ENCODE measurements around the gene L3MBTL4.
"Not testable (repeated sequence)": the region's sequence is repeated elsewhere in the genome, so short reads cannot be mapped to it uniquely, and the experiment has no call there.

The L3MBTL4 gene

DNA sequence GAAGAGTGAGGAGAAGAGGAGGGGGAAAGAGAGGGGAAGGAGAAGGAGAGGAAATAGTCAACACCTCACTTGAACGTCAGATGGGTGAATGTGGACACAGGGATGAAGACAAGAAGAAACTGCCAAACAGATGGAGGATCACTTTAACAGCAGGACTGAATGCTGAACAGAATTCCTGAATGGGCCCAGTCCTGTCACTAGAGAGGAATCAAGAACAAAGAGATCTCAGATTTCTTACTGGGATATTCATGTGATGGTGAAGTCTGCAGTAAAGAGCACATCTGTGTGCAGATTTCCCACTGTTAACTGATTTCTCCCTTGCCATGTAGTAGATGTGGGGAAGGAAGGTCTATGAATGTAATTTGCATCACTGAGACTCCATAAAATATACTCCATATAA is 135.4 kb downstream of the L3MBTL4 start:
- Histone ChIP-seq H3K36me3 (no peaks in the 10 kb centered on the region), H3K27me3 (ENCODE audit: insufficient read depth, low read depth, severe bottlenecking) (peaks cover 20% of the 10 kb centered on the region)
- no peak for DNase-seq

DNA sequence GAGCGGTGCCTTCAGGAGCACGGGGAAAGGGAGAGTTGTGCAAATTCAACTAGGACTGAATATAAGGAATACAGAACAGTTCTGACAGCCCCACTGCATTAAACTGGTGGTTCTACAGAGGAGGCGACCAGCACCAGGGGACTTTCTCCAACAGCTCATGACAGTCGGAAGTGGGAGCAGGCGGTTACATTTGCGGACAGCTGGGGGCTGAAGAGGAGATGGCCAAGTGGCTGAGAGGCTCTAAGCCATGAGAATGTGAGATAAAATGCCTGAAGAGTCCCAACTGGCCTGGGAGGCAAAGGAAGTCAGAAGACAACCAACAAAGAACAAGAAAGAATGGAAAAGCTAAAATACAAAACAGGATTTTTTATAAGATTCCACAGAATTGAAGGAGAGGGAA is 141.3 kb downstream of the L3MBTL4 start:
- TF ChIP-seq, protein P1, sequence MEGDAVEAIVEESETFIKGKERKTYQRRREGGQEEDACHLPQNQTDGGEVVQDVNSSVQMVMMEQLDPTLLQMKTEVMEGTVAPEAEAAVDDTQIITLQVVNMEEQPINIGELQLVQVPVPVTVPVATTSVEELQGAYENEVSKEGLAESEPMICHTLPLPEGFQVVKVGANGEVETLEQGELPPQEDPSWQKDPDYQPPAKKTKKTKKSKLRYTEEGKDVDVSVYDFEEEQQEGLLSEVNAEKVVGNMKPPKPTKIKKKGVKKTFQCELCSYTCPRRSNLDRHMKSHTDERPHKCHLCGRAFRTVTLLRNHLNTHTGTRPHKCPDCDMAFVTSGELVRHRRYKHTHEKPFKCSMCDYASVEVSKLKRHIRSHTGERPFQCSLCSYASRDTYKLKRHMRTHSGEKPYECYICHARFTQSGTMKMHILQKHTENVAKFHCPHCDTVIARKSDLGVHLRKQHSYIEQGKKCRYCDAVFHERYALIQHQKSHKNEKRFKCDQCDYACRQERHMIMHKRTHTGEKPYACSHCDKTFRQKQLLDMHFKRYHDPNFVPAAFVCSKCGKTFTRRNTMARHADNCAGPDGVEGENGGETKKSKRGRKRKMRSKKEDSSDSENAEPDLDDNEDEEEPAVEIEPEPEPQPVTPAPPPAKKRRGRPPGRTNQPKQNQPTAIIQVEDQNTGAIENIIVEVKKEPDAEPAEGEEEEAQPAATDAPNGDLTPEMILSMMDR (IDR thresholded peaks at IDR 0.05; ENCODE audit: low read depth, low read length), result no peak

More for the DNA sequence above, 135.4 kb downstream of the L3MBTL4 start:
- H3K27ac ChIP-seq, result no peak overlapping the region
- TF ChIP-seq, protein P1 (IDR thresholded peaks at IDR 0.05; ENCODE audit: low read depth, low read length), result no peak
- no peaks in the 10 kb centered on the region for H3K9me3 ChIP-seq (ENCODE audit: severe bottlenecking)
- no peak overlapping the region for H3K4me3 ChIP-seq (ENCODE audit: low read depth, low read length)

DNA sequence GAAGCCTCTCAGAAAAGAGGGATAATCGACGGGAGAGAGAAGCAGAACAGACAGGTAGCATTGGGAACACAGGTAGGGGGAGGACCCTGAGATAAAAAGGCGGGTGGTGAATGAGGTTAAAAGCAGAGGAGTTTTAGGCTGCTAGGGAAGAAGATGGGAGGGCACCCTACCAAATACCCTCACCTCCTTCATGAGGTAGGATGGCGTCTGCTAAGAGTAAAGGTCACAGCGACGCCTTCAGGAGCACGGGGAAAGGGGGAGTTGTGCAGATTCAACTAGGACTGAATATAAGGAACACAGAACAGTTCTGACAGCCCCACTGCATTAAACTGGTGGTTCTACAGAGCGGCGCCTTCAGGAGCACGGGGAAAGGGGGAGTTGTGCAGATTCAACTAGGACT is 142.6 kb downstream of the L3MBTL4 start:
- not testable (repeated sequence) for H3K4me3 ChIP-seq (ENCODE audit: low read depth, low read length); H3K27ac ChIP-seq; H3K9me3 ChIP-seq (ENCODE audit: severe bottlenecking); H3K36me3 ChIP-seq; DNase-seq
- peaks cover 20% of the 10 kb centered on the region for H3K27me3 ChIP-seq (ENCODE audit: insufficient read depth, low read depth, severe bottlenecking)

More for the DNA sequence above, 141.3 kb downstream of the L3MBTL4 start:
- no peak overlapping the region for H3K4me3 ChIP-seq (ENCODE audit: low read depth, low read length)
- H3K9me3 ChIP-seq (ENCODE audit: severe bottlenecking), result no peaks in the 10 kb centered on the region
- no peak for DNase-seq
- H3K36me3 ChIP-seq, result no peaks in the 10 kb centered on the region
- peaks cover 21% of the 10 kb centered on the region for H3K27me3 ChIP-seq (ENCODE audit: insufficient read depth, low read depth, severe bottlenecking)
- H3K27ac ChIP-seq, result no peak overlapping the region

DNA sequence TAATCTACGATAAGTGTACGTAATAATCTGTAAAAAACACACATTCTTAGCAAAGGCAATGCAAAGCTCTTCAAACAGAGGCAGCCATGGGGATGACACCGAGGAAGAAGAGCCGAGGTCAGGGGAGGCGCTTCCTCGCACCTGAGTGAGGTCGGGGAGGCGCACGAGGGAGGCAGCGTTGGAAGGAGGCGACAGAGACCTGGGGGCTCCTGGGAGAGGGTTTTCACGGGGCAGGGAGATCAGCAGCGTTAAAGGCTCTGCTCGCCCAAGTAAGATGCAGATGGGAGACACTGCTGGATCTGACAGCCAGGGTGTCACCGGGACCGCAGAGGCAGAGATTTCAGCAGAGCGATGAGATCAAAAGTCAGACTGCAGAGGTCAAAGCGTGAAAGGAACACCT is 143.1 kb downstream of the L3MBTL4 start:
- Histone ChIP-seq H3K27me3 (ENCODE audit: insufficient read depth, low read depth, severe bottlenecking) (peaks cover 22% of the 10 kb centered on the region), H3K9me3 (ENCODE audit: severe bottlenecking) (no peaks in the 10 kb centered on the region), H3K36me3 (no peaks in the 10 kb centered on the region), H3K4me3 (ENCODE audit: low read depth, low read length) (no peak overlapping the region), H3K27ac (no peak overlapping the region)
- no peak for DNase-seq
- TF ChIP-seq, protein P1 (IDR thresholded peaks at IDR 0.05; ENCODE audit: low read depth, low read length), result no peak

DNA sequence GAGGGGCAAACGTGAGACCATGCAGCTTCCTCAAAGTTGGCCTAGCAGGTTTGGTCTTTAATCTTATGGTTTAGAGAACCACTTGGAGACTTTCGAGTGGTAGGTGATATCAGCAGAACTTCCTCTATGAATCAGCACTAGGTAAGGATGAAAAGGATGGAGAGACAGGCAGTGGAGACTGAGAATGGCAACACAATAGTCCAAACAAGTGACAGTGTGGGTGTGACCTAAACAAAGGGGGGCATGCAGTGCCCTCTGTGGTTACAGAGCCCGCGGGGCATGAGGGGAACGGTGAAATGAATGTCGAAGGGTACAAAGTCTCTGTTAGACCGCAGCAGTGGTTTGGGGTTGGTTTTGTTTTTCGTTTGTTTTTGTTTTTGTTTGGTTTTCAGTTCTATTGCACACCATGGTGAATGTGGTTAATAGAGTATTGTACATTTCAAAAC is 143.9 kb downstream of the L3MBTL4 start:
- Histone ChIP-seq H3K4me3 (ENCODE audit: low read depth, low read length) (no peak overlapping the region), H3K27me3 (ENCODE audit: insufficient read depth, low read depth, severe bottlenecking) (peaks cover 22% of the 10 kb centered on the region), H3K36me3 (no peaks in the 10 kb centered on the region), H3K27ac (no peak overlapping the region), H3K9me3 (ENCODE audit: severe bottlenecking) (no peaks in the 10 kb centered on the region)
- TF ChIP-seq, protein P1 (IDR thresholded peaks at IDR 0.05; ENCODE audit: low read depth, low read length), result no peak
- DNase-seq, result no peak

DNA sequence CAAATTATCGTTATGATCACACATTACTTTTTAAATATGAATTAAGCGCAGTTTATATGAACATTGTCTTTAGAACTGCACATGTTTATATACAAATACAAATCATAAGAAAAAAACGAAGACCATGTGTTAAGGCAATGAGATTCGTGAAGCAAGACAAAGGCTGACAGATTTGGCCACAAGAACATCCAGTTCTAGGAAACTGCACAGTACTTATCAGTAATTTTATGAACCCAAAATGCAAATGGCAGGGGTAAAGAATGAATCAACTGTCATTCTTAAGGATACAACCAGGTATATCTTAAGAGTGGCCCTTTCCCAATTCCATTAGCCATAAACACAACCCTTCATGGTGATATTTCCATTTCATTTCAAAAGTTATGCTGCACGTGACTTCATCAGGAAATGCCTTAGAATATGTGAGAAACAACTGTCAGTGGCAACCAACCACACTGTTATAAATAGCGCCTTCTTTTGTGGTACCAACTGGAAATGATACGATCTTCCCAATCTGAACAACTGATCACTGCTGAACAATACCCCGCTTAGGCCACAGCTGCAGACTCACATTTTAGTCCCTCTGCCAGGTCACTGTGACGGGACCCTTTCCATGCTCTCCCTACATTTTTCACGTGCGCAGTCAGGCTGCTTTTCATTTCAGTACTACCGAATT is 144.9 kb downstream of the L3MBTL4 start:
- H3K36me3 ChIP-seq, result no peaks in the 10 kb centered on the region
- no peak for DNase-seq
- H3K4me3 ChIP-seq (ENCODE audit: low read depth, low read length), result no peak overlapping the region
- TF ChIP-seq, protein P1 (IDR thresholded peaks at IDR 0.05; ENCODE audit: low read depth, low read length), result no peak
- peaks cover 22% of the 10 kb centered on the region for H3K27me3 ChIP-seq (ENCODE audit: insufficient read depth, low read depth, severe bottlenecking)
- no peaks in the 10 kb centered on the region for H3K9me3 ChIP-seq (ENCODE audit: severe bottlenecking)
- H3K27ac ChIP-seq, result no peak overlapping the region

All from WERI-Rb-1 (cell line).